Panc1 (cell line): ENCODE measurements around the gene PARP12. TPM values are rescaled to one million over a fixed set of nuclear protein-coding genes. Genes with fewer than 3 reads are reported as not detected.
A peak's percentile ranks its signal among the peaks of the same experiment; 100 is the strongest.

ENCODE experiments used
- ATAC-seq: fragments of 200-7000 bp; cut with Tn5 transposase; 2 replicates; pipeline ENCODE4 v1.9.1; 2020; ENCODE audit warnings: mild to moderate bottlenecking, moderate library complexity
- BruUV-seq: library from RNA; stranded (reverse); fragments of 400-500 nt; replicated peaks from 2 replicates; lab custom pipeline; 2021; lab: Mats Ljungman, UMichigan
- CTCF ChIA-PET: fragments of 300-600 bp; sonication (Branson Sonifier 250); formaldehyde crosslinking; loops from one replicate; lab custom pipeline; 2022; ENCODE audit warnings: antibody characterized with exemption; lab: Charles Lee
- POLR2A ChIA-PET: fragments of 300-600 bp; sonication (Branson Sonifier 250); formaldehyde crosslinking; loops from one replicate; lab custom pipeline; 2022; ENCODE audit warnings: antibody characterized with exemption; lab: Charles Lee
- DNase-seq: peaks from one replicate; pipeline ENCODE4 v3.0.0-alpha.2; 2010; ENCODE audit warnings: low read depth, low spot score
- H3K27ac ChIP-seq: 2 replicates; pipeline ENCODE4 v1.5.1; 2011; ENCODE audit warnings: mild to moderate bottlenecking, low read length, inconsistent platforms
- H3K27me3 ChIP-seq: fragments of 200-500 bp; sonication (Bioruptor generic); 2 replicates; pipeline ENCODE4 v1.6.0; 2014; ENCODE audit warnings: low read length, inconsistent platforms; ENCODE audit not compliant: control insufficient read depth, insufficient read depth
- H3K36me3 ChIP-seq: fragments of 200-500 bp; sonication (Bioruptor generic); 2 replicates; pipeline ENCODE4 v1.5.1; 2014; ENCODE audit warnings: inconsistent platforms, mild to moderate bottlenecking, low read length, moderate library complexity; ENCODE audit not compliant: control insufficient read depth, insufficient read depth
- H3K4me1 ChIP-seq: 2 replicates; pipeline ENCODE4 v1.5.1; 2011; ENCODE audit warnings: inconsistent platforms, mild to moderate bottlenecking, low read length, moderate library complexity; ENCODE audit not compliant: control insufficient read depth, insufficient read depth
- H3K4me3 ChIP-seq, 2 experiments: 2 replicates each; pipeline ENCODE4 v1.5.1; 2011 to 2012; ENCODE audit warnings: low read depth in 2 of 2, low read length in 2 of 2, mild to moderate bottlenecking in 2 of 2, inconsistent platforms in 1 of 2, moderate library complexity in 1 of 2
- H3K9me3 ChIP-seq: fragments of 200-500 bp; sonication (Bioruptor generic); 2 replicates; pipeline ENCODE4 v1.5.1; 2014; ENCODE audit warnings: low read depth, mild to moderate bottlenecking, inconsistent platforms, low read length, moderate library complexity; ENCODE audit not compliant: control insufficient read depth, insufficient read depth
- POLR2AphosphoS5 ChIP-seq: IDR thresholded peaks from 2 replicates; pipeline ENCODE4 v1.6.1; 2012; ENCODE audit warnings: mild to moderate bottlenecking, low read depth, low read length, moderate library complexity
- SIN3A ChIP-seq: IDR thresholded peaks from 2 replicates; pipeline ENCODE4 v1.6.1; 2012; ENCODE audit warnings: low read depth, mild to moderate bottlenecking, low read length, moderate library complexity, borderline replicate concordance; ENCODE audit not compliant: insufficient read depth
- TCF7L2 ChIP-seq: IDR thresholded peaks from 2 replicates; pipeline ENCODE4 v1.6.1; 2011; ENCODE audit warnings: mild to moderate bottlenecking, low read depth, low read length, inconsistent platforms
- in situ Hi-C: cut with HindIII; loops from 2 replicates; pipeline ENCODE4 v1.10.0; 2016; ENCODE audit warnings: low sequenced_read_pairs, low pct_unique_long_range_greater_than_20kb
- intact Hi-C: fragments of 100-400 bp; cut with micrococcal nuclease; formaldehyde crosslinking; loops from one replicate; pipeline ENCODE4 v1.10.0; 2022; ENCODE audit not compliant: unreplicated experiment
- total RNA-seq: library from RNA; stranded (reverse); gene quantifications from one replicate; pipeline ENCODE4 v1.2.1, GENCODE V29; 2021; ENCODE audit not compliant: unreplicated experiment
- TF ChIP-seq, protein P1 (sequence below): fragments of 450-650 bp; IDR thresholded peaks from 2 replicates; pipeline ENCODE4 v1.5.1; 2017; ENCODE audit warnings: mild to moderate bottlenecking
- TF ChIP-seq, protein P2 (sequence below), 2 experiments: IDR thresholded peaks; 2 replicates each; pipeline ENCODE4 v1.6.1; 2011 to 2012; ENCODE audit warnings: low read depth in 2 of 2, control low read depth in 1 of 2, low read length in 1 of 2, mild to moderate bottlenecking in 1 of 2, moderate library complexity in 1 of 2; ENCODE audit not compliant: insufficient read depth in 1 of 2

The PARP12 gene
- total RNA-seq, 1 experiment from 2014 or later: 31.7 TPM

DNA sequence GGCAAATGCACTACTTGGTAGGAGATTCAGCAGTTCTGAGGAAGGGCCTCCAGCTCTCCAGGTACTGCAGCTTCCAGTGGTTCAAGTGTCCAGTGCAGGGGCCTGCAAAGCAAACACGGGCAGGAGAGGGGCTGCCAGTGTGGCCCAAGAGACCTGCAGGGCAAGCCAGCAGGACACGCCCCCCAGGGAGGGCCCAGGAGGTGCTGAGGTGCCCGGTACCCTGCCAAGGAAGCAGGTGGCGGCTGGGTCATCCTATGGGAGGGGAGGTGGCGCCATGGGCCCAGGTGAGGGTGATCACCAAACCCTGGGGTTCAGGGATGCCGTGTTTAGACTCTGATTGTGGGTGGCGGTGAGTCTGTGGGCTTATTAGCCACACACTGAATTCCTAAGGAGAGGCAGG lies 45.7 kb downstream of the PARP12 start:
- CTCF ChIA-PET: no interaction called here

DNA sequence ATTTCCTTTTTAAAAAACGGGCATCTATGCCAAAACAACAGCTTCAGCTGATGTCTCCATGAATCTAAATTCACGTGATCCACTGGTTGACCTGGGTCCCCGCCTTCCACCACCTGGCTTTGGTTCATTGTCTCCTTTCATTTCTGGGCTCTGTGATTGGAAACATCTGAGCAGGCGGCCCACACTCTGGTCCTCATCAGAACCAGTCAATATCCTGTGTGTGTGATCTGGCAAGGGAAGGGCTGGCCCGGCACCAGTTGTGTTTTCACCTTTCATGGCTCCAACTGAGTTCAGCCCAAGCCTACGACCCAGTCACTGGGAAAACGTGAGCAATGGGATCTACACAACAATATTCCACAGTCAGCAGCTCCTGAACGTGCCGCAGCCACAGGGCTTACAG lies 46.2 kb downstream of the PARP12 start:
- Histone ChIP-seq H3K9me3 (no peaks in the 10 kb centered on the region), H3K27ac (no peak overlapping the region), H3K27me3 (0 out of 2 replicates have a peak, but pooled peaks cover 2% of the 10 kb centered on the region), H3K36me3 (no peaks in the 10 kb centered on the region), H3K4me1 (no peaks in the 10 kb centered on the region), H3K4me3 (no peak overlapping the region)
- no TSS peak for BruUV-seq
- ATAC-seq: no peak
- TF ChIP-seq TCF7L2 (no peak), POLR2AphosphoS5 (no peak), SIN3A (no peak)
- TF ChIP-seq, protein P1, sequence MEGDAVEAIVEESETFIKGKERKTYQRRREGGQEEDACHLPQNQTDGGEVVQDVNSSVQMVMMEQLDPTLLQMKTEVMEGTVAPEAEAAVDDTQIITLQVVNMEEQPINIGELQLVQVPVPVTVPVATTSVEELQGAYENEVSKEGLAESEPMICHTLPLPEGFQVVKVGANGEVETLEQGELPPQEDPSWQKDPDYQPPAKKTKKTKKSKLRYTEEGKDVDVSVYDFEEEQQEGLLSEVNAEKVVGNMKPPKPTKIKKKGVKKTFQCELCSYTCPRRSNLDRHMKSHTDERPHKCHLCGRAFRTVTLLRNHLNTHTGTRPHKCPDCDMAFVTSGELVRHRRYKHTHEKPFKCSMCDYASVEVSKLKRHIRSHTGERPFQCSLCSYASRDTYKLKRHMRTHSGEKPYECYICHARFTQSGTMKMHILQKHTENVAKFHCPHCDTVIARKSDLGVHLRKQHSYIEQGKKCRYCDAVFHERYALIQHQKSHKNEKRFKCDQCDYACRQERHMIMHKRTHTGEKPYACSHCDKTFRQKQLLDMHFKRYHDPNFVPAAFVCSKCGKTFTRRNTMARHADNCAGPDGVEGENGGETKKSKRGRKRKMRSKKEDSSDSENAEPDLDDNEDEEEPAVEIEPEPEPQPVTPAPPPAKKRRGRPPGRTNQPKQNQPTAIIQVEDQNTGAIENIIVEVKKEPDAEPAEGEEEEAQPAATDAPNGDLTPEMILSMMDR: no peak
- TF ChIP-seq, protein P2, sequence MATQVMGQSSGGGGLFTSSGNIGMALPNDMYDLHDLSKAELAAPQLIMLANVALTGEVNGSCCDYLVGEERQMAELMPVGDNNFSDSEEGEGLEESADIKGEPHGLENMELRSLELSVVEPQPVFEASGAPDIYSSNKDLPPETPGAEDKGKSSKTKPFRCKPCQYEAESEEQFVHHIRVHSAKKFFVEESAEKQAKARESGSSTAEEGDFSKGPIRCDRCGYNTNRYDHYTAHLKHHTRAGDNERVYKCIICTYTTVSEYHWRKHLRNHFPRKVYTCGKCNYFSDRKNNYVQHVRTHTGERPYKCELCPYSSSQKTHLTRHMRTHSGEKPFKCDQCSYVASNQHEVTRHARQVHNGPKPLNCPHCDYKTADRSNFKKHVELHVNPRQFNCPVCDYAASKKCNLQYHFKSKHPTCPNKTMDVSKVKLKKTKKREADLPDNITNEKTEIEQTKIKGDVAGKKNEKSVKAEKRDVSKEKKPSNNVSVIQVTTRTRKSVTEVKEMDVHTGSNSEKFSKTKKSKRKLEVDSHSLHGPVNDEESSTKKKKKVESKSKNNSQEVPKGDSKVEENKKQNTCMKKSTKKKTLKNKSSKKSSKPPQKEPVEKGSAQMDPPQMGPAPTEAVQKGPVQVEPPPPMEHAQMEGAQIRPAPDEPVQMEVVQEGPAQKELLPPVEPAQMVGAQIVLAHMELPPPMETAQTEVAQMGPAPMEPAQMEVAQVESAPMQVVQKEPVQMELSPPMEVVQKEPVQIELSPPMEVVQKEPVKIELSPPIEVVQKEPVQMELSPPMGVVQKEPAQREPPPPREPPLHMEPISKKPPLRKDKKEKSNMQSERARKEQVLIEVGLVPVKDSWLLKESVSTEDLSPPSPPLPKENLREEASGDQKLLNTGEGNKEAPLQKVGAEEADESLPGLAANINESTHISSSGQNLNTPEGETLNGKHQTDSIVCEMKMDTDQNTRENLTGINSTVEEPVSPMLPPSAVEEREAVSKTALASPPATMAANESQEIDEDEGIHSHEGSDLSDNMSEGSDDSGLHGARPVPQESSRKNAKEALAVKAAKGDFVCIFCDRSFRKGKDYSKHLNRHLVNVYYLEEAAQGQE (IDR thresholded peaks at IDR 0.05; ENCODE audit: insufficient read depth in 1 of 2, low read depth in 2 of 2, low read length in 1 of 2): no peak
- in situ Hi-C loops: no loop called here
- CTCF ChIA-PET: no interaction called here
- intact Hi-C loops: no loop called here
- no peak for DNase-seq
- POLR2A ChIA-PET: no interaction called here

More for the DNA sequence above, 45.7 kb downstream of the PARP12 start:
- intact Hi-C loops (no loop called here), in situ Hi-C loops (no loop called here)
- Histone ChIP-seq H3K9me3 (no peaks in the 10 kb centered on the region), H3K4me1 (no peaks in the 10 kb centered on the region), H3K27me3 (no peaks in the 10 kb centered on the region), H3K4me3 (no peak overlapping the region), H3K27ac (no peak overlapping the region), H3K36me3 (no peaks in the 10 kb centered on the region)
- TF ChIP-seq POLR2AphosphoS5 (no peak), TCF7L2 (no peak), SIN3A (no peak)
- TF ChIP-seq, protein P1: no peak
- TF ChIP-seq, protein P2 (IDR thresholded peaks at IDR 0.05; ENCODE audit: insufficient read depth in 1 of 2, low read depth in 2 of 2, low read length in 1 of 2): no peak
- POLR2A ChIA-PET: no interaction called here
- ATAC-seq (0 out of 2 replicates have a peak, but pooled peaks have one; percentile 6), DNase-seq (no peak)
- BruUV-seq: no TSS peak
